GM12864 (cell line): Measurements from ENCODE around the gene CAMK2A.

Experiments
- DNase-seq: peaks from one replicate; pipeline ENCODE4 v3.0.0-alpha.2; 2011; ENCODE audit warnings: low read depth
- H3K4me3 ChIP-seq: 2 replicates; pipeline ENCODE4 v1.5.1; 2011; ENCODE audit warnings: mild to moderate bottlenecking, low read depth, low read length, control low read depth
- CTCF ChIP-seq: IDR thresholded peaks from 2 replicates; pipeline ENCODE4 v1.5.1; 2011; ENCODE audit warnings: low read depth, mild to moderate bottlenecking, moderate library complexity, low read length, control low read depth, inconsistent platforms; ENCODE audit errors: missing control alignments

The CAMK2A gene

GRCh38 chr5:150301901-150302300 is 12.3 kb upstream of the CAMK2A start:
- no peak for DNase-seq
- H3K4me3 ChIP-seq = no peak overlapping the region
- no peak for TF ChIP-seq CTCF

- no peak for TF ChIP-seq CTCF
- no peak overlapping the region for H3K4me3 ChIP-seq
- no peak for DNase-seq
These were observed 11.6 kb upstream of the CAMK2A start for GRCh38 chr5:150301170-150301505.

GRCh38 chr5:150300496-150301169 is 11.1 kb upstream of the CAMK2A start:
- DNase-seq = no peak
- TF ChIP-seq CTCF = no peak
- H3K4me3 ChIP-seq = no peak overlapping the region

- no peak for DNase-seq
- TF ChIP-seq CTCF = no peak
- no peak overlapping the region for H3K4me3 ChIP-seq
These were observed 10.2 kb upstream of the CAMK2A start for GRCh38 chr5:150299571-150300327.

- TF ChIP-seq CTCF = no peak
- DNase-seq = no peak
- no peak overlapping the region for H3K4me3 ChIP-seq
These were observed 9.3 kb upstream of the CAMK2A start for GRCh38 chr5:150298701-150299451.

- H3K4me3 ChIP-seq = no peak overlapping the region
- no peak for DNase-seq
- TF ChIP-seq CTCF = no peak
These were observed 8.5 kb upstream of the CAMK2A start for GRCh38 chr5:150297934-150298595.
